HG02973 (cell line): ENCODE results near the gene METTL21A.

Source experiments
- ATAC-seq: cut with Tn5 transposase; IDR thresholded peaks from one replicate; pipeline ENCODE4 v1.9.1; 2021; ENCODE audit warnings: moderate library complexity; ENCODE audit not compliant: unreplicated experiment

The METTL21A gene

GRCh38 chr2:207565736-207566500, 59.3 kb downstream of the METTL21A start:
- ATAC-seq = no peak
